Gastrocnemius medialis (tissue), 4 donors: ENCODE results near the gene FOXL1.

Experiments
- POLR2A ChIP-seq, 2 donors: fragments of 450-650 bp; IDR thresholded peaks; one replicate each; pipeline ENCODE4 v1.6.1; 2017; ENCODE audit warnings: antibody characterized with exemption in 2 of 2, mild to moderate bottlenecking in 2 of 2, moderate library complexity in 2 of 2
- TF ChIP-seq, protein P1 (sequence below), 5 experiments: fragments of 450-650 bp in 3 of 5; fragments of 200-600 bp in 2 of 5; sonication (generic) in 2 of 5; IDR thresholded peaks in 4 of 5; conservative IDR thresholded peaks in 1 of 5; 1 replicate in 4 of 5; 2 replicates in 1 of 5; pipeline ENCODE4 v1.5.1; 2016 to 2019; ENCODE audit warnings: antibody characterized with exemption in 5 of 5, mild to moderate bottlenecking in 3 of 5, moderate library complexity in 3 of 5

DNA sequence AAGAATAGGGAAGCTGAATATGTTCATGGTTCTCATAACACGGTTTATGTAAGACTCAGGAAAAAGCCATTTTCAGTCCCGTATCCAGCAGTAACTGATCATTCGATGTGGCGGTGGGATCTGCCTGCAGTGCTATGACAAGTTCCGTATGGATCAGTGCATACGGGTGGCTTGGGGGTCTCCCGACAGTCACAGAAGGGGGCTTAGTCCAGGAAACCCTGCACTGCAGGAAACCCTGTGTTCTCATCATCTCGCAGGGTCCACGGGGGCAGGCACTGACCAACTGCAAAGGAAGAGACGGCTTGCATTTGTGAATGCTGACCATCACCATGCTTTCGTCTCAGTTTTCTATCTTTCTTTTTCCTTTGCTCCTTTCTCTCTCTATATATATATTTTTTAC, 31.1 kb upstream of the FOXL1 start:
- TF ChIP-seq, protein P1, sequence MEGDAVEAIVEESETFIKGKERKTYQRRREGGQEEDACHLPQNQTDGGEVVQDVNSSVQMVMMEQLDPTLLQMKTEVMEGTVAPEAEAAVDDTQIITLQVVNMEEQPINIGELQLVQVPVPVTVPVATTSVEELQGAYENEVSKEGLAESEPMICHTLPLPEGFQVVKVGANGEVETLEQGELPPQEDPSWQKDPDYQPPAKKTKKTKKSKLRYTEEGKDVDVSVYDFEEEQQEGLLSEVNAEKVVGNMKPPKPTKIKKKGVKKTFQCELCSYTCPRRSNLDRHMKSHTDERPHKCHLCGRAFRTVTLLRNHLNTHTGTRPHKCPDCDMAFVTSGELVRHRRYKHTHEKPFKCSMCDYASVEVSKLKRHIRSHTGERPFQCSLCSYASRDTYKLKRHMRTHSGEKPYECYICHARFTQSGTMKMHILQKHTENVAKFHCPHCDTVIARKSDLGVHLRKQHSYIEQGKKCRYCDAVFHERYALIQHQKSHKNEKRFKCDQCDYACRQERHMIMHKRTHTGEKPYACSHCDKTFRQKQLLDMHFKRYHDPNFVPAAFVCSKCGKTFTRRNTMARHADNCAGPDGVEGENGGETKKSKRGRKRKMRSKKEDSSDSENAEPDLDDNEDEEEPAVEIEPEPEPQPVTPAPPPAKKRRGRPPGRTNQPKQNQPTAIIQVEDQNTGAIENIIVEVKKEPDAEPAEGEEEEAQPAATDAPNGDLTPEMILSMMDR (IDR thresholded peaks at IDR 0.05 in 4 of 5, conservative IDR thresholded peaks at IDR 0.05 in 1 of 5), result no peak
- no peak for TF ChIP-seq POLR2A (IDR thresholded peaks at IDR 0.05)
